HCT116 (cell line): ENCODE data around the gene ACD. TPM values are rescaled to one million over a fixed set of nuclear protein-coding genes. Genes with fewer than 3 reads are reported as not detected.

Experiments
- ATAC-seq: fragments of 200-7000 bp; cut with Tn5 transposase; 2 replicates; pipeline ENCODE4 v1.9.1; 2020; ENCODE audit warnings: mild to moderate bottlenecking, moderate library complexity
- BruUV-seq: library from RNA; stranded (reverse); fragments of 400-500 nt; replicated peaks from 2 replicates; lab custom pipeline; 2021; lab: Mats Ljungman, UMichigan
- CTCF ChIA-PET: fragments of 300-600 bp; sonication (Branson Sonifier 250); formaldehyde crosslinking; loops from one replicate; lab custom pipeline; 2021; ENCODE audit warnings: antibody characterized with exemption; lab: Charles Lee
- POLR2A ChIA-PET: fragments of 300-600, 350-600 bp; sonication (Branson Sonifier 250); formaldehyde crosslinking; loops from one replicate; lab custom pipeline; 2021; ENCODE audit warnings: antibody characterized with exemption; lab: Charles Lee
- RAD21 ChIA-PET, 2 experiments: fragments of 300-600 bp; sonication (Branson Sonifier 250); formaldehyde crosslinking; loops; one replicate each; lab custom pipeline; 2023; ENCODE audit warnings: low total read pairs in 2 of 2; ENCODE audit not compliant: uncharacterized antibody in 2 of 2, unreplicated experiment in 2 of 2, low non-redundant PET in 1 of 2; lab: Charles Lee
- DNase-seq: peaks from one replicate; pipeline ENCODE4 v3.0.0-alpha.2; 2010; ENCODE audit warnings: low read depth, low spot score
- H2AFZ ChIP-seq: fragments of 200-600 bp; shearing (Covaris generic), sonication (generic); 2 replicates; pipeline ENCODE4 v1.6.1; 2017; ENCODE audit warnings: low read depth, mixed run types, mixed read lengths, antibody characterized with exemption, low read length; ENCODE audit not compliant: poor library complexity, severe bottlenecking
- H3K27ac ChIP-seq: 2 replicates; pipeline ENCODE4 v1.5.1; 2012; ENCODE audit warnings: low read depth, low read length
- H3K27me3 ChIP-seq: fragments of 200-600 bp; sonication (generic); 2 replicates; pipeline ENCODE4 v1.6.1; 2016; ENCODE audit warnings: mixed run types, low read length, mixed read lengths; ENCODE audit not compliant: insufficient read depth
- H3K36me3 ChIP-seq, 2 experiments: fragments of 200-500 bp in 1 of 2; fragments of 200-600 bp in 1 of 2; sonication (Bioruptor generic) in 1 of 2; sonication (generic) in 1 of 2; 2 replicates each; pipeline versions ENCODE4 v1.5.1 to v1.6.1; 2014 to 2016; ENCODE audit warnings: low read length in 2 of 2, inconsistent platforms in 1 of 2, mixed read lengths in 1 of 2, mixed run types in 1 of 2; ENCODE audit not compliant: insufficient read depth in 2 of 2, control insufficient read depth in 1 of 2
- H3K4me1 ChIP-seq, 2 experiments: fragments of 200-600 bp in 1 of 2; sonication (generic) in 1 of 2; 2 replicates each; pipeline versions ENCODE4 v1.5.1 to v1.6.1; 2012 to 2017; ENCODE audit warnings: low read length in 2 of 2, inconsistent platforms in 1 of 2, mild to moderate bottlenecking in 1 of 2, mixed read lengths in 1 of 2, mixed run types in 1 of 2, moderate library complexity in 1 of 2; ENCODE audit not compliant: insufficient read depth in 2 of 2, control insufficient read depth in 1 of 2
- H3K4me2 ChIP-seq: fragments of 200-600 bp; sonication (generic); 2 replicates; pipeline ENCODE4 v1.6.1; 2017; ENCODE audit warnings: mixed run types, low read length, mixed read lengths
- H3K4me3 ChIP-seq, 2 experiments: fragments of 200-600 bp in 1 of 2; sonication (generic) in 1 of 2; replicated peaks in 1 of 2; 2 replicates each; pipeline ENCODE4 v1.5.1; 2011 to 2016; ENCODE audit warnings: low read length in 2 of 2, control low read depth in 1 of 2, low read depth in 1 of 2, mild to moderate bottlenecking in 1 of 2, mixed read lengths in 1 of 2, mixed run types in 1 of 2
- H3K79me2 ChIP-seq: fragments of 200-600 bp; sonication (generic); 2 replicates; pipeline ENCODE4 v1.6.1; 2017; ENCODE audit warnings: mild to moderate bottlenecking, mixed run types, low read length, moderate library complexity, mixed read lengths; ENCODE audit not compliant: insufficient read depth
- H3K9ac ChIP-seq: fragments of 200-600 bp; sonication (generic); 2 replicates; pipeline ENCODE4 v1.6.1; 2016; ENCODE audit warnings: low read length, mixed read lengths
- H3K9me2 ChIP-seq: fragments of 200-600 bp; sonication (generic), shearing (Covaris generic); 2 replicates; pipeline ENCODE4 v1.6.1; 2017; ENCODE audit warnings: mixed run types, mild to moderate bottlenecking, moderate library complexity; ENCODE audit not compliant: insufficient read depth
- H3K9me3 ChIP-seq, 2 experiments: fragments of 200-500 bp in 1 of 2; fragments of 200-600 bp in 1 of 2; sonication (Bioruptor generic) in 1 of 2; sonication (generic) in 1 of 2; 2 replicates each; pipeline ENCODE4 v1.6.1; 2014 to 2017; ENCODE audit warnings: low read length in 2 of 2, mixed read lengths in 2 of 2, inconsistent platforms in 1 of 2, low read depth in 1 of 2, mild to moderate bottlenecking in 1 of 2, mixed run types in 1 of 2, moderate library complexity in 1 of 2; ENCODE audit not compliant: control insufficient read depth in 1 of 2, insufficient read depth in 1 of 2
- H4K20me1 ChIP-seq: fragments of 200-600 bp; sonication (generic), shearing (Covaris generic); 2 replicates; pipeline ENCODE4 v1.6.1; 2017; ENCODE audit warnings: mixed run types, mild to moderate bottlenecking, moderate library complexity; ENCODE audit not compliant: insufficient read depth
- CBX3 ChIP-seq: IDR thresholded peaks from 2 replicates; pipeline ENCODE4 v1.6.1; 2012; ENCODE audit warnings: low read depth
- CEBPB ChIP-seq: IDR thresholded peaks from 2 replicates; pipeline ENCODE4 v1.6.1; 2012; ENCODE audit warnings: low read depth
- EGR1 ChIP-seq: IDR thresholded peaks from 2 replicates; pipeline ENCODE4 v1.6.1; 2012; ENCODE audit warnings: low read depth
- ELF1 ChIP-seq: IDR thresholded peaks from 2 replicates; pipeline ENCODE4 v1.6.1; 2012; ENCODE audit warnings: low read depth, borderline replicate concordance
- EZH2 ChIP-seq: fragments of 200-600 bp; sonication (generic); IDR thresholded peaks from 2 replicates; pipeline ENCODE4 v1.6.1; 2017; ENCODE audit warnings: antibody characterized with exemption, mixed run types
- FOSL1 ChIP-seq: IDR thresholded peaks from 2 replicates; pipeline ENCODE4 v1.6.1; 2012; ENCODE audit warnings: low read depth
- JUND ChIP-seq: IDR thresholded peaks from 2 replicates; pipeline ENCODE4 v1.6.1; 2012
- POLR2A ChIP-seq: IDR thresholded peaks from 2 replicates; pipeline ENCODE4 v1.7.0; 2011; ENCODE audit warnings: borderline replicate concordance; ENCODE audit not compliant: insufficient read depth, insufficient read length; ENCODE audit errors: extremely low read depth
- POLR2AphosphoS5 ChIP-seq: IDR thresholded peaks from 2 replicates; pipeline ENCODE4 v1.6.1; 2011; ENCODE audit warnings: mild to moderate bottlenecking, low read depth, low read length, moderate library complexity
- RAD21 ChIP-seq: IDR thresholded peaks from 2 replicates; pipeline ENCODE4 v1.6.1; 2012; ENCODE audit warnings: low read depth, mild to moderate bottlenecking
- SIN3A ChIP-seq: IDR thresholded peaks from 2 replicates; pipeline ENCODE4 v1.6.1; 2012; ENCODE audit warnings: low read depth
- SP1 ChIP-seq: IDR thresholded peaks from 2 replicates; pipeline ENCODE4 v1.6.1; 2012; ENCODE audit warnings: low read depth
- SRF ChIP-seq: IDR thresholded peaks from 2 replicates; pipeline ENCODE4 v1.6.1; 2012; ENCODE audit warnings: low read depth
- ZFX ChIP-seq: fragments of 450-650 bp; IDR thresholded peaks from 2 replicates; pipeline ENCODE4 v1.6.1; 2017
- ZNF274 ChIP-seq: fragments of 200-500 bp; sonication (Bioruptor generic); IDR thresholded peaks from 2 replicates; pipeline ENCODE4 v1.6.1; 2014; ENCODE audit warnings: mild to moderate bottlenecking, low read depth, low read length, inconsistent platforms
- intact Hi-C: fragments of 100-400 bp; cut with micrococcal nuclease; formaldehyde crosslinking; loops from 2 replicates; pipeline ENCODE4 v1.10.0; 2022
- total RNA-seq: library from RNA; stranded (reverse); gene quantifications from one replicate; pipeline ENCODE4 v1.2.1, GENCODE V29; 2021; ENCODE audit not compliant: unreplicated experiment
- TF ChIP-seq, protein P1 (sequence below), 3 experiments: fragments of 200-600 bp in 1 of 3; sonication (generic) in 1 of 3; IDR thresholded peaks in 2 of 3; conservative IDR thresholded peaks in 1 of 3; 2 replicates each; pipeline ENCODE4 v1.5.1; 2012 to 2017; ENCODE audit warnings: low read depth in 2 of 3, low read length in 2 of 3, antibody characterized with exemption in 1 of 3, borderline replicate concordance in 1 of 3, control low read depth in 1 of 3, mild to moderate bottlenecking in 1 of 3, mixed read lengths in 1 of 3, mixed run types in 1 of 3, moderate library complexity in 1 of 3; ENCODE audit not compliant: insufficient read depth in 1 of 3
- TF ChIP-seq, protein P2 (sequence below): IDR thresholded peaks from 2 replicates; pipeline ENCODE4 v1.6.1; 2012
- TF ChIP-seq, protein P3 (sequence below): IDR thresholded peaks from 2 replicates; pipeline ENCODE4 v1.6.1; 2012

The ACD gene
- total RNA-seq, 1 experiment from 2014 or later: 53.8 TPM

DNA sequence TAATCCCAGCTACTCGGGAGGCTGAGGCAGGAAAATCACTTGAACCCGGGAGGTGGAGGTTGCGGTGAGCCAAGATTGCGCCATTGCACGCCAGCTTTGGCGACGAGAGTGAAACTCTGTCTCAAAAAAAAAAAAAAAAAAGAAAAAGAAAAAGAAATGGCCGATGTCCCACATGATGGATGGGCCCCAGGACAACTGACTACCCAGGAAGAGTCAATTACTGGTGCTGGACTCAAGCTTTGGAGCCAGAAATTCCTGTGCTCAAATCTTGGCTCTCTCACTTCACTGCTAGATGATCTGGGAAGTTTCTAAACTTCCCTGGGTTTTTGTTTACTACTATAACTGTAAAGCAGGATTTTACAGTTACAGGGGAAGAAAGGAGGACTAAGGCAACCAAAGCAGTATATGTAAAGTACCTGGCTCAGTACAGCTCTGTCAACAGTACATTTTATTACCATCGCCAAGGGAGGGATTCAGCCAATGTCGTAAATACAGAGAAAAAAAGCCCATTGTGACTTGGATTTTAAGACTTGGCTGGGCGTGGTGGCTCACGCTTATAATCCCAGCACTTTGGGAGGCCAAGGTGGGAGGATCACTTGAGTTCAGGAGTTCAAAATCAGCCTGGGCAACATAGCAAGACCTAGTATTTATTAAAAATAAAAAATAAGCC lies 18.4 kb upstream of the ACD start:
- Histone ChIP-seq H3K9me2 (no peaks in the 10 kb centered on the region), H3K36me3 (peaks cover 0 to 7% of the 10 kb centered on the region in 2 experiments; a peak in 2 of 4 replicates), H3K4me1 (no peaks in the 10 kb centered on the region), H3K27me3 (no peaks in the 10 kb centered on the region), H4K20me1 (no peaks in the 10 kb centered on the region), H2AFZ (no peak overlapping the region), H3K4me3 (no peak overlapping the region), H3K27ac (no peak overlapping the region), H3K4me2 (no peak overlapping the region), H3K9me3 (no peaks in the 10 kb centered on the region), H3K9ac (no peak overlapping the region), H3K79me2 (no peaks in the 10 kb centered on the region)
- RAD21 ChIA-PET: no interaction called here
- CTCF ChIA-PET: interaction anchor here (2.0 kb wide), 1 partner anchor 157 kb away, joined by 5 read pairs; no protein-coding TSS in a partner anchor
- ATAC-seq (no peak), DNase-seq (no peak)
- intact Hi-C loops: no loop called here
- no TSS peak for BruUV-seq
- POLR2A ChIA-PET: no interaction called here
- TF ChIP-seq SIN3A: no peak
- TF ChIP-seq, protein P1, sequence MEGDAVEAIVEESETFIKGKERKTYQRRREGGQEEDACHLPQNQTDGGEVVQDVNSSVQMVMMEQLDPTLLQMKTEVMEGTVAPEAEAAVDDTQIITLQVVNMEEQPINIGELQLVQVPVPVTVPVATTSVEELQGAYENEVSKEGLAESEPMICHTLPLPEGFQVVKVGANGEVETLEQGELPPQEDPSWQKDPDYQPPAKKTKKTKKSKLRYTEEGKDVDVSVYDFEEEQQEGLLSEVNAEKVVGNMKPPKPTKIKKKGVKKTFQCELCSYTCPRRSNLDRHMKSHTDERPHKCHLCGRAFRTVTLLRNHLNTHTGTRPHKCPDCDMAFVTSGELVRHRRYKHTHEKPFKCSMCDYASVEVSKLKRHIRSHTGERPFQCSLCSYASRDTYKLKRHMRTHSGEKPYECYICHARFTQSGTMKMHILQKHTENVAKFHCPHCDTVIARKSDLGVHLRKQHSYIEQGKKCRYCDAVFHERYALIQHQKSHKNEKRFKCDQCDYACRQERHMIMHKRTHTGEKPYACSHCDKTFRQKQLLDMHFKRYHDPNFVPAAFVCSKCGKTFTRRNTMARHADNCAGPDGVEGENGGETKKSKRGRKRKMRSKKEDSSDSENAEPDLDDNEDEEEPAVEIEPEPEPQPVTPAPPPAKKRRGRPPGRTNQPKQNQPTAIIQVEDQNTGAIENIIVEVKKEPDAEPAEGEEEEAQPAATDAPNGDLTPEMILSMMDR (IDR thresholded peaks at IDR 0.05 in 2 of 3, conservative IDR thresholded peaks at IDR 0.05 in 1 of 3; ENCODE audit: borderline replicate concordance in 1 of 3, insufficient read depth in 1 of 3, low read depth in 2 of 3, low read length in 2 of 3): no peak
- no peak for TF ChIP-seq FOSL1
- TF ChIP-seq ELF1: no peak
- TF ChIP-seq SP1: no peak
- no peak for TF ChIP-seq EZH2
- TF ChIP-seq JUND: no peak
- TF ChIP-seq SRF: no peak
- TF ChIP-seq EGR1: no peak
- TF ChIP-seq, protein P2, sequence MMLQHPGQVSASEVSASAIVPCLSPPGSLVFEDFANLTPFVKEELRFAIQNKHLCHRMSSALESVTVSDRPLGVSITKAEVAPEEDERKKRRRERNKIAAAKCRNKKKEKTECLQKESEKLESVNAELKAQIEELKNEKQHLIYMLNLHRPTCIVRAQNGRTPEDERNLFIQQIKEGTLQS: no peak
- no peak for TF ChIP-seq CEBPB
- TF ChIP-seq RAD21: no peak
- TF ChIP-seq ZFX: no peak
- TF ChIP-seq POLR2AphosphoS5: no peak
- TF ChIP-seq, protein P3, sequence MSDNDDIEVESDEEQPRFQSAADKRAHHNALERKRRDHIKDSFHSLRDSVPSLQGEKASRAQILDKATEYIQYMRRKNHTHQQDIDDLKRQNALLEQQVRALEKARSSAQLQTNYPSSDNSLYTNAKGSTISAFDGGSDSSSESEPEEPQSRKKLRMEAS: no peak
- no peak for TF ChIP-seq ZNF274
- no peak for TF ChIP-seq CBX3
- no peak for TF ChIP-seq POLR2A
